HG03108 (cell line): ENCODE data around the gene INSIG2.
"Not testable (repeated sequence)": the region's sequence is repeated elsewhere in the genome, so short reads cannot be mapped to it uniquely, and the experiment has no call there.

ENCODE experiments used
- ATAC-seq: cut with Tn5 transposase; IDR thresholded peaks from one replicate; pipeline ENCODE4 v1.9.1; 2021; ENCODE audit warnings: moderate library complexity; ENCODE audit not compliant: unreplicated experiment

Gene INSIG2

GRCh38 chr2:118059919-118060478 lies 28.3 kb upstream of the INSIG2 start:
- ATAC-seq, result no peak

DNA sequence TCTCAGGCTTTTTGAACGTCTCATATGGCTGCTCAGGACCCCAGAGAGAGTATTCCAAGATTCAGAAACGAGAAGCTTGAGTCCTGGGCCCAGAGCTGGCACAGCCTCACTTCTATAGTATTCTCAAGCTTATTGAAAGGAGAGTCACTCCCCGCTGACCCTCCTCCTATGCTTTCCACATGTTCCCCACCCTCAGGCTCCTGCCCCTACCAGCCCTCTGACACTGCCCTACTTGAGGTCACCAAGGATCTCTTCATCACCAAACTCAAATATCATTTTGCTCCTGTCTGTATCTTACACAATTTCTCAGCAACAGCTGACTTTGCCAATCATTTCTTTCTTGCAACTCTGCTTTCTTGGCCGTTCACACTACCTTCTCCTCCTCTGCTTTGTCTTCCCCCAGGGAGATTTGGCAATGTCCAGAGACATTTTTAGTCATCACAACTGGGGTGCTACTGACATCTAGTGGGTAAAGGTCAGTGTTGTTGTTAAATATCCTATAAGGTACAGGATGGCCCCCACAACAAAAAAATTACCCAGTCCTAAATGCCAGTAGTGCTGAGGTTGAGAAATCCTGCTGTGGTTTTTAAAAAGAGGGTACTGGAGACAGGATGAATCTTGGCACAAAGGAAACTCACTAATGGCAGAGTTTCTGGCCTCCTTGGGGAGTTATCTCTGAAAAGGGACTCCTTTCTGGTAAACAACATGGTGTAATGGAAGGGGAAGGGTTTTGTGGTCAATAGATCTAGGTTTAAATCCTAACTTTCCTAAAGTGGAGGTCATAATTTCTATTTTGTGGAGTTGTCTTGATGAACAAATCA lies 26.9 kb upstream of the INSIG2 start:
- peak; percentile 72 for ATAC-seq

- ATAC-seq, result no peak
Measured at GRCh38 chr2:118062048-118062447, 26.2 kb upstream of the INSIG2 start.

DNA sequence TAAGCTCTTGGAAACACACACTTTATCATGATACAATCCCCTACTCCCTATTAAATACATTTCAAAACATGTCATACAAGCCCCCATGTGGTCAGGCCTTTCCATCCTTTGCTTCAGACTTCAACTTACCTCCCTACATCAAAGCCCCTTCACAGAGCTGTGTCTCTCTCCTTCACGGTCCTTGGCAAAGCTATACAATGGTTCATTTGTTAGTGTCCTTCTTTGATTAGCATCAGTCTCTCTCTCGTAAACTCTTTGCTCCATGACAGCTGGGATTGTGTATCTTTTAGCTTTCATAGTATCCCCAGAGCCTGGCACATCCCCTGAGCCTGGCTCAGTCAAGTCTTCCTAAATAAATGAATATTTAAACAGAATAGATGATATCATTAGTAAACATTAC lies 25.6 kb upstream of the INSIG2 start:
- no peak for ATAC-seq

GRCh38 chr2:118065015-118065706 lies 23.1 kb upstream of the INSIG2 start:
- ATAC-seq, result no peak

DNA sequence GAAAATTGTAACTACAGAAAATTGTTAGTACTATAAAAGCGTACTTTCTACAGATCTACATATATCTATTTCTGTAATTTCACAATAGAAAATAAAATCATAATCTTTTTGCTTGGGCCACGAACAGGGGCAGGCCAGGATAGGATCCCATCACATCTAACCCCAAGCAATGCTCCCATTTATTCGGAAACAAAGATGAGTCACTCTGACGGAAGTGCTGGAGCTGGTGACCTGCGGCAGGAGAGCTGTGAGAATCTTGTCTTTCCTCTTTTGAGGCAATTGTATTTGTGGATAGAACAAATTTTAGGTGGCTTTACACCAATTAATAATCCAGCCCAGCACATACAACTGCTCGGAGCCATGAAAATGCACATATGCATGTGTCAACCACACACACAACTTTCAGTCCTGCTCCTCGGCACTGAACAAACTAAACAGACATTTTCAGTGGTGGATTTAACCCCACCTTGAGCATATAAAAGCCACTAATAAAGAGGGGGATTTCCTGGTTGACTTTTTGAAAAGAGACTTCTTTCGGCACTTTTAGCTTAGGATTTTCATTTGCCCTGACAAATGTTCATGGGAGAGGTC lies 22.3 kb upstream of the INSIG2 start:
- ATAC-seq, result no peak

- no peak for ATAC-seq
Measured at GRCh38 chr2:118077636-118078247, 10.5 kb upstream of the INSIG2 start.

DNA sequence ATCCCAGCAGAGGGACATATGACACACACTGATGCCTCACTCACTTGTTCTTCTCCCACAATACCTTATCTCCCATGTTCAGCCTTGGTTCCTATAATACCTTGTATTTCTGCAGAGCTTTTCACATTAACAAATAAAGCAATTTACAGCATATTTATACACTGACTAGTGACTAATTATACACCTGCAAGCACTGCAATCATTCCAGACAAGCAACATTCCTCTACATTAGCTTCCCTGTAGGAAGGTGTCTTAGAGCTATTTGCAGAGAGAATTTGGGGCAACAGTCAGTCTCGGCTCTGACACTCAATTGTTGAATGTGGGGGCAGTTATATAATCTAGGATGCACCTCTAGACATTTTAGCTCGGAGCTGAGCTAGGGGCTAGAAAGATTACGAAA lies 9.5 kb upstream of the INSIG2 start:
- no peak for ATAC-seq

- no peak for ATAC-seq
Measured at GRCh38 chr2:118084491-118085089, 3.7 kb upstream of the INSIG2 start.

- ATAC-seq, result no peak
Measured at GRCh38 chr2:118085173-118086023, 2.9 kb upstream of the INSIG2 start.

GRCh38 chr2:118086024-118086633 lies 2.1 kb upstream of the INSIG2 start:
- no peak for ATAC-seq

DNA sequence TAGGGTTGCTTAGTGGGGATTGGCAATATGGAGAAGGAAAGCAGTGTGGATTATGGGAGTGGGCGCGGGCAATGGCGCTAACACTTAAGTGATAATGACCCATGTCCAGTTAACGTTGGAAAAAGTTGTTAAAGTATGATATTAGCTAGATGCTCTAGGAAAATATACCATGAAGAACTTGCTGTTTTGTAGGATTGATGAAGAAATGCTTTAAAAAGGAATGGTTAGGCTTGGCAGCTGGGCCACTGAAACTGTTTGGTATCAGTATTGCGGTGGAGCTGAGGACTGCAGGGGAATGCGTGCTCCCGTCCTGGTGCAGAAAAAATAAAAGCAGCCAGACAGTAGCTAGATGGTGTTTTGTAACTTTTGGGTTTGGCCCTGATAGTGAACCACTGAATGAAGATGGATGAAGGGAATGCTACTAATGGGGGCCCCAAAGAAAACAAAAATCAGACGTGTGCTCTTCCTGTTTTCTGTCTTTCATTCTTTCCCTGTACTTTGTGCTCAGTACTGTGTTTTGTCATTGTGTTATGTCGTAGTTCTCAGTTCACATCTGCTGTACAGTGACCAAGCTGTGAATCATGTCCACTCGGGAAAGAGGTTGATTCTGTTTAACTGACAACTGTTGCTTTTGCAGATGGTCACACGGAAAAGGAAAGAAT lies 999 bp downstream of the INSIG2 start:
- ATAC-seq, result no peak

- no peak for ATAC-seq
Measured at GRCh38 chr2:118090387-118091139, 2.3 kb downstream of the INSIG2 start.

DNA sequence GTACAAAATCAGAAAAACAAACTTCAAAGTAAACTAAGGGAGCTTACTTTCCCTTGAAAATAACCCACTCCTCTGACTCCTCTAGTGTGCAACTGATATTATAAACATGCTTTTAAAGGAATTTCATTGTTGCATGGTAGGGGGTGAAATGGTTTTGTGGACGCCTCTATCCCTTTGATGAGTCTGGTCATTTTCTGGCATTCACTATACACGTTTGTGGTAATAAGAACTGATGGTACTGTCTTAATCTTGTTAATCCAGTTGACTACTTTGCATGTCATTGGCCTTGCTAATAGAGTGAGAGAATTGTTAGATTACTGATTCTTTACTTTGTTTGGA lies 2.8 kb downstream of the INSIG2 start:
- ATAC-seq, result no peak

DNA sequence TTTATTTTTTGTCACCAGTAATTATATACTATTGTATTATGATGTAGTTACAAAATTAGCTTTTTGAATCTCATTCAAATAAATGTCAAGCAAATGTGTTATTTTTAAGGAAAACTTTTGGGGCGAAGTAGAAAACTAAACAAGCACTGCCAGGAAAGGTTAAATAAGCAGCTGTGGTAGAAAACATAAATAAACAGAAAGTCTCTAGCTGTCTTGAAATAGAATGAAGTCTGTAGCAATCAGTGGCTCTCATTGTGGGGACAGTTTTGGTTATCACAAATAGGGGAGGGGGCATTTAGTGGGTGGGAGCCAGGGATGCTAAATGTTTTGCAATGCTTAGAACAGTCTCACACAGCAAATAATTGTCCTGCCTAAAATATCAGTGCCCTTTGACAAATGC lies 3.4 kb downstream of the INSIG2 start:
- ATAC-seq, result no peak

GRCh38 chr2:118094102-118094501 lies 5.8 kb downstream of the INSIG2 start:
- ATAC-seq, result not testable (repeated sequence)

DNA sequence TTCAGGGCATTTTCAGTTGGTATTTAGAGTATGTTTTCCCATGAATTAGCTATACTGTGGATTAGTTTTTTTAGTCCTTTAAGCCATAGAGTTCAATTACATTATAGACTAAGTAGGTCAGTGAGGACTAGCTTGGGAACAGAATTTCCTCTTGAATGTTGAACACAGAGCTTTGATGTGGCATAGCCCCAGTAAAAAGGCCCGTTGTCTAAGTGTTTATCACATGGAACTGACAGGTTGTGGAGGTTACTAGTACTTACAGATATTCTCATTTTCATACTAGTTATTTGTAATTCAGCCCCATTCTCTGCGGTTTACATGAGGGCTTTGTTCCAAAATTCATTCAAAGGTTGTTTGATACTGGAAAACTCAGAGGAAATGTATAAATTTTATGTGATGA lies 6.2 kb downstream of the INSIG2 start:
- no peak for ATAC-seq

- no peak for ATAC-seq
Measured at GRCh38 chr2:118095610-118096009, 7.3 kb downstream of the INSIG2 start.
